ENCODE data around the gene UBR1. TPM values are rescaled to one million over a fixed set of nuclear protein-coding genes. Genes with fewer than 3 reads are reported as not detected.

Gene UBR1
- polyA plus RNA-seq, 1 experiment = 6.5 TPM

- peaks cover 4% of the 10 kb centered on the region for H3K36me3 ChIP-seq (ENCODE audit: control insufficient read depth, insufficient read depth, low read length)
- no peak for TF ChIP-seq CTCF (IDR thresholded peaks at IDR 0.05; ENCODE audit: insufficient read depth, low read depth, low read length)
- H3K27me3 ChIP-seq (ENCODE audit: control insufficient read depth, insufficient read depth, low read length) = no peaks in the 10 kb centered on the region
- no peak for DNase-seq (ENCODE audit: low read depth)
- POLR2A ChIA-PET = no interaction called here
- H3K4me3 ChIP-seq (ENCODE audit: low read depth, low read length) = no peak overlapping the region
- CTCF ChIA-PET = interaction anchor here (1.1 kb wide), 1 partner anchor 10 kb away, joined by 4 read pairs; no protein-coding TSS in a partner anchor
Observed at GRCh38 chr15:42999201-42999779, 106.5 kb downstream of the UBR1 start.

GRCh38 chr15:42996871-42997270 is 109.0 kb downstream of the UBR1 start:
- Histone ChIP-seq H3K4me3 (ENCODE audit: low read depth, low read length) (no peak overlapping the region), H3K27me3 (ENCODE audit: control insufficient read depth, insufficient read depth, low read length) (no peaks in the 10 kb centered on the region), H3K36me3 (ENCODE audit: control insufficient read depth, insufficient read depth, low read length) (peaks cover 3% of the 10 kb centered on the region; the same call in 1 of the 2 replicates)
- no peak for DNase-seq (ENCODE audit: low read depth)
- ChIA-PET POLR2A (no interaction called here), CTCF (no interaction called here)
- TF ChIP-seq CTCF (IDR thresholded peaks at IDR 0.05; ENCODE audit: insufficient read depth, low read depth, low read length) = no peak

GRCh38 chr15:42994546-42994945 is 111.3 kb downstream of the UBR1 start:
- CTCF ChIA-PET = interaction anchor here (0.6 to 1.4 kb wide), 4 partner anchors 11 to 1199 kb away, joined by 3 to 5 read pairs (median 3); no protein-coding TSS in a partner anchor
- Histone ChIP-seq H3K4me3 (ENCODE audit: low read depth, low read length) (no peak overlapping the region), H3K36me3 (ENCODE audit: control insufficient read depth, insufficient read depth, low read length) (peaks cover 3% of the 10 kb centered on the region; the same call in 1 of the 2 replicates), H3K27me3 (ENCODE audit: control insufficient read depth, insufficient read depth, low read length) (no peaks in the 10 kb centered on the region)
- TF ChIP-seq CTCF (IDR thresholded peaks at IDR 0.05; ENCODE audit: insufficient read depth, low read depth, low read length) = no peak
- DNase-seq (ENCODE audit: low read depth) = peak; percentile 5
- POLR2A ChIA-PET = interaction anchor here (0.7 kb wide), 1 partner anchor 258 kb away, joined by 4 read pairs; no protein-coding TSS in a partner anchor

- no peak for DNase-seq (ENCODE audit: low read depth)
- ChIA-PET CTCF (interaction anchor here (0.6 kb wide), 1 partner anchor 67 kb away, joined by 3 read pairs; no protein-coding TSS in a partner anchor), POLR2A (interaction anchor here (0.6 kb wide), 1 partner anchor 203 kb away, joined by 4 read pairs; no protein-coding TSS in a partner anchor)
- no peak overlapping the region for H3K4me3 ChIP-seq (ENCODE audit: low read depth, low read length)
- peaks cover 3% of the 10 kb centered on the region; the same call in 1 of the 2 replicates for H3K36me3 ChIP-seq (ENCODE audit: control insufficient read depth, insufficient read depth, low read length)
- no peak for TF ChIP-seq CTCF (IDR thresholded peaks at IDR 0.05; ENCODE audit: insufficient read depth, low read depth, low read length)
- H3K27me3 ChIP-seq (ENCODE audit: control insufficient read depth, insufficient read depth, low read length) = no peaks in the 10 kb centered on the region
Observed at GRCh38 chr15:42992626-42993025, 113.2 kb downstream of the UBR1 start.

- ChIA-PET POLR2A (no interaction called here), CTCF (interaction anchor here (0.7 to 1.5 kb wide), 2 partner anchors 14 to 283 kb away, joined by 3 read pairs; no protein-coding TSS in a partner anchor)
- Histone ChIP-seq H3K27me3 (ENCODE audit: control insufficient read depth, insufficient read depth, low read length) (no peaks in the 10 kb centered on the region), H3K36me3 (ENCODE audit: control insufficient read depth, insufficient read depth, low read length) (no peaks in the 10 kb centered on the region; the same call in 1 of the 2 replicates), H3K4me3 (ENCODE audit: low read depth, low read length) (no peak overlapping the region)
- no peak for TF ChIP-seq CTCF (IDR thresholded peaks at IDR 0.05; ENCODE audit: insufficient read depth, low read depth, low read length)
- DNase-seq (ENCODE audit: low read depth) = no peak
Observed at GRCh38 chr15:42986693-42987342, 119.0 kb downstream of the UBR1 start.

Measured in BJ (cell line).